Keratinocyte (primary cell): ENCODE data around the gene ZNF581.

Experiments used
- CTCF ChIP-seq, 3 experiments: IDR thresholded peaks in 1 of 3; conservative IDR thresholded peaks in 1 of 3; optimal IDR thresholded peaks in 1 of 3; 2 replicates in 2 of 3; 3 replicates in 1 of 3; pipeline versions ENCODE3 to v1.5.1; 2011; ENCODE audit warnings: low read length in 3 of 3, mild to moderate bottlenecking in 3 of 3, moderate library complexity in 2 of 3, control low read depth in 1 of 3, inconsistent platforms in 1 of 3; ENCODE audit not compliant: insufficient read depth in 2 of 3; ENCODE audit errors: extremely low read depth in 1 of 3
- EZH2 ChIP-seq: IDR thresholded peaks from one replicate; pipeline ENCODE4 v1.6.1; 2012; ENCODE audit warnings: inconsistent platforms, mild to moderate bottlenecking, low read length, moderate library complexity

- TF ChIP-seq CTCF (optimal IDR thresholded peaks at IDR 0.05 in 1 of 3, IDR thresholded peaks at IDR 0.05 in 1 of 3, conservative IDR thresholded peaks at IDR 0.05 in 1 of 3; ENCODE audit: extremely low read depth in 1 of 3, insufficient read depth in 2 of 3, low read length in 3 of 3) (no peak), EZH2 (no peak)
Observed at GRCh38 chr19:55602104-55603001, 41.1 kb upstream of the ZNF581 start.
